ENCODE data around the gene PTPRR.

Gene PTPRR

DNA sequence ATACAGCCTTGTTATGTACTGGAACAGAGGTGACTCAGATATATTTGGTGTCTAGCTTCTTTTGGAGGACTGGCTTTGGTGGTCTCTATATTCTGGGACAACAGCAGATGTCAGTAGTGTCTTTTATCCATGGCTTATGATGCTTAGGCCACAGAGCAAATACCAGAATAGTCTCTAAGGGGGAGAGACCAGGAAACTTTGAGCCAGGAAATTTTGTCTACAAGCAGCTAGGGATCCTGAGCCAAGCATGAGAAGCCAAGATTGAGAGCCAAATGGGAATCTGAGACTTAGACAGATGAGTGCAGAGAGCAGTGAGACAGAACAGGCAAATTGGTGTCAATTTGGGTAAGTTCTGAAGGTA lies 28.4 kb upstream of the PTPRR start:
- Histone ChIP-seq H2AFZ (no peak overlapping the region), H3K79me2 (no peaks in the 10 kb centered on the region), H3K4me1 (no peaks in the 10 kb centered on the region), H3K4me2 (ENCODE audit: low read length) (no peak overlapping the region), H3K27me3 (ENCODE audit: control insufficient read depth, insufficient read depth, low read length) (no peaks in the 10 kb centered on the region), H3K9ac (no peak overlapping the region), H3K27ac (no peak overlapping the region), H3K9me3 (ENCODE audit: control insufficient read depth, low read length) (no peaks in the 10 kb centered on the region), H3K36me3 (ENCODE audit: control insufficient read depth, insufficient read depth, low read length) (no peaks in the 10 kb centered on the region), H3K4me3 (ENCODE audit: low read depth, low read length) (no peak overlapping the region)
- TF ChIP-seq, protein P1, sequence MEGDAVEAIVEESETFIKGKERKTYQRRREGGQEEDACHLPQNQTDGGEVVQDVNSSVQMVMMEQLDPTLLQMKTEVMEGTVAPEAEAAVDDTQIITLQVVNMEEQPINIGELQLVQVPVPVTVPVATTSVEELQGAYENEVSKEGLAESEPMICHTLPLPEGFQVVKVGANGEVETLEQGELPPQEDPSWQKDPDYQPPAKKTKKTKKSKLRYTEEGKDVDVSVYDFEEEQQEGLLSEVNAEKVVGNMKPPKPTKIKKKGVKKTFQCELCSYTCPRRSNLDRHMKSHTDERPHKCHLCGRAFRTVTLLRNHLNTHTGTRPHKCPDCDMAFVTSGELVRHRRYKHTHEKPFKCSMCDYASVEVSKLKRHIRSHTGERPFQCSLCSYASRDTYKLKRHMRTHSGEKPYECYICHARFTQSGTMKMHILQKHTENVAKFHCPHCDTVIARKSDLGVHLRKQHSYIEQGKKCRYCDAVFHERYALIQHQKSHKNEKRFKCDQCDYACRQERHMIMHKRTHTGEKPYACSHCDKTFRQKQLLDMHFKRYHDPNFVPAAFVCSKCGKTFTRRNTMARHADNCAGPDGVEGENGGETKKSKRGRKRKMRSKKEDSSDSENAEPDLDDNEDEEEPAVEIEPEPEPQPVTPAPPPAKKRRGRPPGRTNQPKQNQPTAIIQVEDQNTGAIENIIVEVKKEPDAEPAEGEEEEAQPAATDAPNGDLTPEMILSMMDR (IDR thresholded peaks at IDR 0.05): no peak

DNA sequence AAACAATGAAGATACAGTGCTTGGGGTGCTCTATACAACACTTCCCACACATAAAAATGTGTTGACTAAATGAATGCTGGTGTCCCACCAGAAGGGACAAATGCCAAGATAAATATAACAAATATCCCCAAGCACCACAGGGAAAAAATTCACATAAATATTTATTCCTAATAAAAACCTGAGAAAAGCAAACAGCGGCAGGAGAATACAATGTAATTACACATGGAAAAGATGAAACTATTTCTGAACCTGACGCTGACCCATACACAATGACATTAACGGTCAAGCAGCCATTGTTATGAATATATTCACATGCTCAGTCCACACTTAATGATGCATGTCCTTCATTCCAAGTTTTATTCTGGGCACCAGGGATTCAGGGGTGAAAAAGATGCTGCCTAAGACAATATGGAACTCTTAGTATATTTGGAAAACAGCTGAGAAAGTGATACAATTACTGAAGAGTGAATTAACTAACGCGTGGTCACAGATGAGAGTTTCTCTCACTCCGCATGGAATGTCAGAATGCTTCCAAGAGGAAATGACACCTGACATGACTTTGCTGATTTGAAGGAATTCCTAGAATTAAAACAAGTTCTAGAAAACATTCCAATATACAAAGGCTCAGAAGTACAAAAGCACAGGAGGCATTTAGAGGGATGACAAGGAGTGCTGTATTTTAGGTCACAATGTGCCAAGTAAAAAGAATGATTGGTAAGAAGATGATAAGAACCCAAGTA lies 27.9 kb upstream of the PTPRR start:
- no peak overlapping the region for H3K4me3 ChIP-seq (ENCODE audit: low read depth, low read length)
- TF ChIP-seq, protein P1 (IDR thresholded peaks at IDR 0.05): no peak

DNA sequence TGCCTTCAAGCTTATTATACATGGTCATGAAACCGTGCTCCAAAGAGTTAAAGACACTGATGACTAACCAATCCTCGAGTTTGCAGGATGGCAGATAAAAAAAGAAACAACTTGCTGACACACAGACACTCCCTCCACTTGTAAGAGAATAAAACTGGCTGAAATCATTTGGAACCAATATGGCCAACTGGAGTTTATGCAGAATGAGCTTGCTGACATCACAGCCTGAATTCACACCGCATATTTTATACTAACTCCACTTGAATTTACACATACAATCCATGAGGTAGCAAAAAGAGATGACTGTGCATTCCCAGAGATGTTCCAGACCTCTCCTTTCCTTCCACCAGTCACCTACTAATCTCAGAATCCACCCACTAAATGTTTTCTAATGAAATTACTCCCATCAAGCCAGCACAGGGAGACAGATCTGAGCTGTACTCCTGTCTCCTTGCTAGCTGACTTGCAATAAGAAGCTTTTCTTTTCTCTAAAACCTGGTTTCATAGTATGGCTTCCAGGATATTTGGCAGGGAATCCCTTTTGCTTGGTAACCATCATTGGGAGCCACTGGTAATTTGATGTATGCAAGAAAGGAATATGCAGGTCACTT lies 15.8 kb upstream of the PTPRR start:
- no peak overlapping the region for H3K27ac ChIP-seq
- no peaks in the 10 kb centered on the region for H3K9me3 ChIP-seq (ENCODE audit: control insufficient read depth, low read length)
- TF ChIP-seq, protein P1 (IDR thresholded peaks at IDR 0.05): no peak

More for the DNA sequence above, 27.9 kb upstream of the PTPRR start:
- no peaks in the 10 kb centered on the region for H3K27me3 ChIP-seq (ENCODE audit: control insufficient read depth, insufficient read depth, low read length)
- no peak overlapping the region for H3K27ac ChIP-seq
- H3K9ac ChIP-seq: no peak overlapping the region
- H3K9me3 ChIP-seq (ENCODE audit: control insufficient read depth, low read length): no peaks in the 10 kb centered on the region
- no peaks in the 10 kb centered on the region for H3K36me3 ChIP-seq (ENCODE audit: control insufficient read depth, insufficient read depth, low read length)
- H3K4me2 ChIP-seq (ENCODE audit: low read length): no peak overlapping the region
- H3K4me1 ChIP-seq: no peaks in the 10 kb centered on the region
- no peaks in the 10 kb centered on the region for H3K79me2 ChIP-seq
- no peak overlapping the region for H2AFZ ChIP-seq

DNA sequence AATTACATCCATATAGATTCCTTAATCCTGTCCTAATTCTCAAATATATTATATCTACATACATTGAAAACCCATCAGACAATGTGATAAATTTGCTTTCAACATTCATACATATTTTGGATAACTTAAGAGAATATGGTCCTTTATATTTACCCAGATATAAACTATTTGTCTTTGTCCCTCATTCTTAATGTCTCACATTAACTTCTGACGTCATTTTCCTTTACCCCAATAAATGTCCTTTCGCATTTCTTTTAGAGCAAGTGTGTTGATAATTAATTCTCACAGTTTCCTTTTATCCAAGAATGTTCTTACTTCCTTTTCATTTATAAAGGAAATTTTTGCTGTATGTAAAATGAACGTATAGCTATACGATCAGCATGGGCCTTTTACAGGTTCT lies 12.6 kb upstream of the PTPRR start:
- Histone ChIP-seq H3K79me2 (no peaks in the 10 kb centered on the region), H2AFZ (no peak overlapping the region), H3K4me3 (ENCODE audit: low read depth, low read length) (no peak overlapping the region), H3K4me2 (ENCODE audit: low read length) (no peak overlapping the region), H3K27me3 (ENCODE audit: control insufficient read depth, insufficient read depth, low read length) (no peaks in the 10 kb centered on the region), H3K36me3 (ENCODE audit: control insufficient read depth, insufficient read depth, low read length) (no peaks in the 10 kb centered on the region), H3K4me1 (no peaks in the 10 kb centered on the region), H3K9ac (no peak overlapping the region), H3K27ac (no peak overlapping the region), H3K9me3 (ENCODE audit: control insufficient read depth, low read length) (no peaks in the 10 kb centered on the region)
- TF ChIP-seq, protein P1 (IDR thresholded peaks at IDR 0.05): no peak

More for the DNA sequence above, 15.8 kb upstream of the PTPRR start:
- Histone ChIP-seq H3K4me2 (ENCODE audit: low read length) (no peak overlapping the region), H3K4me1 (no peaks in the 10 kb centered on the region), H3K79me2 (no peaks in the 10 kb centered on the region), H3K4me3 (ENCODE audit: low read depth, low read length) (no peak overlapping the region), H3K36me3 (ENCODE audit: control insufficient read depth, insufficient read depth, low read length) (no peaks in the 10 kb centered on the region), H3K27me3 (ENCODE audit: control insufficient read depth, insufficient read depth, low read length) (no peaks in the 10 kb centered on the region), H3K9ac (no peak overlapping the region), H2AFZ (no peak overlapping the region)

DNA sequence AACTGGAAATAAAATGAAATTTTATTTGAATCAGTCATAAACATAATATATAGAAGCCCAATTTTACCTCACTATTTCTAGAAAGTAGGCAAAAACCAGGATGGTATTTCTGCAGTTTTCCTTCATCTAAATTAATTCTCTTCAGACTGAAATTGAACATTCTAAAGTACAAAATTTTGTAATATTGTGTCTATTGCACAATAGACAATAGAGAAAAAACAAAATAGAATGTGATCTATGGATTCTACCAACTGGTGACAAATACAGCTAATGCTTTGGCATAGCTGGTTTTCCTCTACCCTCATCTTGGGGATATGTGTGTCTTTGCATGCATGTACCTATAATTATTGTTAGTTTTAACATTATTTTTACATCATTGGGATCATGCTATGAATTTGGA lies 8.5 kb upstream of the PTPRR start:
- Histone ChIP-seq H2AFZ (no peak overlapping the region), H3K9me3 (ENCODE audit: control insufficient read depth, low read length) (no peaks in the 10 kb centered on the region), H3K4me2 (ENCODE audit: low read length) (no peak overlapping the region), H3K9ac (no peak overlapping the region), H3K27me3 (ENCODE audit: control insufficient read depth, insufficient read depth, low read length) (no peaks in the 10 kb centered on the region), H3K36me3 (ENCODE audit: control insufficient read depth, insufficient read depth, low read length) (no peaks in the 10 kb centered on the region), H3K4me3 (ENCODE audit: low read depth, low read length) (no peak overlapping the region), H3K27ac (no peak overlapping the region), H3K79me2 (no peaks in the 10 kb centered on the region), H3K4me1 (no peaks in the 10 kb centered on the region)
- TF ChIP-seq, protein P1 (IDR thresholded peaks at IDR 0.05): no peak

Data from parathyroid adenoma (tissue), 2 donors.